GM18520 (cell line): ENCODE results near the gene ZNF773.

Source experiments
- ATAC-seq: cut with Tn5 transposase; IDR thresholded peaks from one replicate; pipeline ENCODE4 v1.9.1; 2021; ENCODE audit not compliant: unreplicated experiment

ZNF773 gene

GRCh38 chr19:57557659-57558058 is 57.9 kb downstream of the ZNF773 start:
- no peak for ATAC-seq
